ENCODE measurements around the gene TMEM164.
A peak's percentile ranks its signal among the peaks of the same experiment; 100 is the strongest.
"Not testable (repeated sequence)": the region's sequence is repeated elsewhere in the genome, so short reads cannot be mapped to it uniquely, and the experiment has no call there.

The TMEM164 gene

DNA sequence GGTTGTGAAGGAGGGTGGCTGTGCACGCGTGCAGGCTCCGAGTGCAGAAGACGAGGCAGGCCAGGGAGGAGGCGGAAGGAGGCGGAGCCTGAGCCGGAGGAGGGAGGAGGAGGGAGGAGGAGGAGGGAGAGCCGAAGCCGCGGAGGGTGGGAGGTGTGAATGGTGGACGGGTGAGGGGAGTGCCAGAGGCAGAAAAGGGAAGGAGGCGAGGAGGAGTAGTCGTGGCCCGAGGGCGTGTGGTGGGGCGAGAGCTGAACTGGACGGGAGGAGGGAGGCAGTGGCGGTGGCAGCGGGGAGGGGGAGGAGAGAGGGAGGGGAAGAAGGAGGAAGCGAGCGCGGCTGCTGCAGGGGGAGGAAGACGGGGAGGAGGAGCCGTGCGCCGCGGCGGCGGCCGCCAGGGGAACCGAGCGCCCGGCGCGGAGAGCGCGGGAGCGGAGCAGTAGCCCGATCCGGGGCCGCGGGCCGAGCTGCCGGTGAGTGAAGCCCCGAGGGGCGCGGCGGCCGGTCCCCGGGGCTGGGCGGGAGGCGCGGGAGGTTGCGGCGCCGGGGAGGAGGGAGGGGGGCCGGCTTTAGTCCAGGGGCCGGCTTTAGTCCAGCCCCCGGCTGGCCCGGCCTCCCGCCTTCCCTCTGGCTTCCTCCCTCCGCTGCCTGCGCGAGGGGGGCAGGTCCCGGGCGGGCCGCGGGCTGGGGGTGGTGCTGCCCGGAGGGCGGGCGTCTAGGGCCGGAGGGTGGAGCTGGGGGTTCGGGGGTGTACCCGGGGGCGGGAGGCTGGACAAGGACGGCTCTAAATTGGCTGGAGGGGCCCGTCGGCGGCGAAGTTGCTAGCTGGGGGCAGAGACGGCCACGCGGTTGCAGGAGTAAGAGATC lies at the start of gene TMEM164:
TMEM164 (plus strand) TSS at position 815 of the 867 bp plus-strand sequence. CDS start 661 bp downstream, outside the sequence.
- DNase-seq: peak; percentile 72

DNA sequence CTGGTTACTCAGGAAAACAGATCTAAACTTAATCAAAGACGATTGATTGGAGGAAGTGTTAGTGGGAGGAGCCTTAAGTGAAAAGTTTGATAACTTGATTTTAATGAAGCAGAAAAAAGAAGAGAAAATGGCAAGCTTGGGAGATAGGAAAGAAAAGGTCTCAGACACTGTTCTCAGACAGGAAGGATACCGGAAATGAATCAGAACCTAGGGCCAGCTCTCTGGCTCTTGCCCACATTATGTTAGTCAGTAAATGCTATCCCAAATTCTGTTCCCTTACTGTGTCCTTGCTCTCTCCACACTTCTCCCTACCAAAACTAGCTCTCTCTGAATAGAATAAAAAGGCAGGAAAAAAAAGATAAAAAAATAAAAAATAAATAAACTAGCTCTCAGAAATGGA lies 48.6 kb upstream of the TMEM164 start:
- no peak for DNase-seq

DNA sequence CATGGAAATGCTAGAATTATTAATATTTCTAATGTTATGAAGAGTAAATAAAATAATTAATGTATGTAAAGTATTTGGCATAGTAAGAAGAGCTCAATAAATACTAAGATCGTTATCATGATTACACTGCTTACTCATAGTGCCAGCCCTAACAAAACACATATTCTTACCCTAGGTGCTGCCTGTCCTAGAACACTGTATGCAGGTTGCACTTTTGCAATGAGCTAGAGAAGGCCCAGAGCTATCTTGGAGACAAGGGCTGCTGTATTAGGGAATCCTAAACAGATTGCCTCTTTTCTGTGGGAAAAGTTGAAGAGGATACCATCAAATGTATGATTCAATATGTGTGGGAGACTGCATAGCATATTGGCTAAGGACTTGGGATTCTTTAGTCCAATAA lies 48.0 kb upstream of the TMEM164 start:
- DNase-seq: no peak

DNA sequence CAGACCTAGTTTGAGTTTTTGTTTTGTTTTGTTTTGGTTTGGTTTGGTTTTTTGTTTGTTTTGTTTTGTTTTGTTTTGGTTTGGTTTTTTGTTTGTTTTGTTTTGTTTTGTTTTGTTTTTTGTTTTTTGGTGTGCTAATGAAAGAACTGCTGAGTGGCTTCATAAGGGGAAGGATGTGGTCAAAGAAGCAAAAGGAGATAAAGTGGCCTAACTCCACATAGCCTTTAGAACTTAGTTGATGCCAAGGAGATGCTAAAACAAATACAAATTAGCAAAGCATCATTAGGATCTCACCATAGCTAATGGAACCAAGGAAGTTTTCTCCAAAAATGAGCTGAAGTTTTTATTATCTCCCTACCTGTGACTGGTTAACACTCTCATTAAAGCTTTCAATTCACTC lies 44.6 kb upstream of the TMEM164 start:
- no peak for DNase-seq

DNA sequence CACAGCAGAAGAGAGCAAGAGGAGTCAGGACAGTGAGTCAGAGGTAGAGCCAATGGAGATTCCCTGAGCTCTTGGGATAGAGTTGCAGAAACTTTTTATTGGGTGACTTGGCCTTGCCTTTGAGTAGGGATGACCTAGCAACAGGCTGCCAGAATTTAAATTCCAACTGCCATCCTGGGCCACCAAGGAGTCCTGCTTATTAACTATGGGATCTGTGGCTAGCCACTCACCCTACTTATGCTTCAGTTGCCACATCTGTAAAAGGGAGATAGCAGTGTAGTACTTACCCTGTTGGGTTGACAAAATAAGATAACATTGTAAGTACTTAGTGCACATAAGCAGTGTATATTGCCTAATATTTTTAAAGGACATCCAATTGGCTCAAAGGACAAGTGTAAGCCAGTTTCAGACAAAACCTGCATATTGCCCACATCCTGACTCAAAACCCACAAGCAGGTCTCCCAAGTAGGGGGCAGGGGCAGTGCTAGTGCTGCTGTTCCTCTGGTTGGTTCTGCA lies 43.5 kb upstream of the TMEM164 start:
- DNase-seq: no peak

DNA sequence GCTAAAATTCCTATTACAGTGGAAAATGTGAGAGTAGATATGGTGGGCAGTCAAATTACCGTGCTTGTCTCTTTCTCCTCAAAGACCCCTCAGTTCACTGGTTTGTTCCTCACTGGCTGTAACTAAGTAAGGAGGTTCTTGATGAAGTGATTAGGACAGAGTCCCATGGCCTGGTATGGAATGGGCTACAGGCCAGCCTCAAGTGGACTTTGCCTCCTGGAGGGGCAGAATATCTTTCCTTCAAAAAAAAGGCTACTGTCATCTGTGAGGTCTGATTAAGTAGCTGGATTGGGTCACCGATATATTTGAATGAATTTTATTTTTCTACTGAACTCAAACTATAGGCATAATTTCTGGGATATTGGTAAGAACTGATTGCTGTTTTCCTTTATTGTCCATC lies 38.5 kb upstream of the TMEM164 start:
- no peak for DNase-seq

DNA sequence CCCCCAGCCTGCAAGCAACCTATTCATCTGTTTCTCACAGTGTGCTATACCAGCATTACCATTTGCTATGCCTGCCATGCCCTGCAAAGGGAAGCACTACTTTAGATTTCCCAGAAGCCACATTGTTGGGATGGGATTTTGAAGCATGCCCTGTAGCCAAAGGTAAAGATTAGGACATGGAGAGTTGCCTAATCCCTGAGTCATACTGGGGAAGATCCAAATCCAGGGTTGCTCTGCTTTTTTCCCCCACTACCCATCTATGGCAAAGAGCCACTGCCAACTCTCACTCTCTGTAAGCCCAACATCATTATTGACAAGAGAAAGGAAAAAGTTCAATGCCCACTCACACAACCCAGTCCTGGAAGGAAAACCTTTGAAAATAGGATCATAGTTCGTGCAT lies 36.7 kb upstream of the TMEM164 start:
- no peak for DNase-seq

DNA sequence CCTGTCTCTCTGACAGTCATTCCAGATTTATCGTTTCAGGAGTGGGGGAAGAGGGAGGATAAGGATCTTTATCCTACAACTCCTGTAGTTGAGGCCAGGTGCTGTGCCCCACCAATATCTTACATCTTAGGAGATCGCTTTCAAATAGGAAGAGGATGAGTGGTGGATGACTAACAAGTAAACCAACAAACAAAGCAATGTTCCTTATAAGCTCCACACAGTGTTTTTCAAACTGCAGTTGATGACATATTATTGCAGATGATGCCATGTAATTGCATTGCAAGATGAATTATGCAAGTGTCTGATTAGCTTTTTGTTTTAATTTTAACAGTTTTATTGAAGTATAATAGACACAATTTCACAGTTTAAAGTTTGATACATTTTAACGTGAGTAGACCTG lies 35.8 kb upstream of the TMEM164 start:
- no peak for DNase-seq

DNA sequence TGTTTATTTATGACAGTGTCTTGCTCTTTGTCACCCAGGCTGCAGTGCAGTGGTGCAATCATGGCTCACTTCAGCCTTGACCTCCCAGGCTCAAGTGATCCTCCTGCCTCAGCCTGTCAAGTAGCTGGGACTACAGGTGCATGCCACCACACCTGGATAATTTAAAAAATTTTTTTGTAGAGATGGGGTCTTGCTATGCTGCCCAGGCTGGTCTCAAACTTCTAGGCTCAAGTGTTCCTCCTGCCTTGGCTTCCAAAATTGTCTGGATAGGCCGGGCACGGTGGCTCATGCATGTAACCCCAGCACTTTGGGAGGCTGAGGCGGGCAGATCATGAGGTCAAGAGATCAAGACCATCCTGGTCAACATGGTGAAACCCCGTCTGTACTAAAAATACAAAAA lies 32.1 kb upstream of the TMEM164 start:
- not testable (repeated sequence) for DNase-seq

DNA sequence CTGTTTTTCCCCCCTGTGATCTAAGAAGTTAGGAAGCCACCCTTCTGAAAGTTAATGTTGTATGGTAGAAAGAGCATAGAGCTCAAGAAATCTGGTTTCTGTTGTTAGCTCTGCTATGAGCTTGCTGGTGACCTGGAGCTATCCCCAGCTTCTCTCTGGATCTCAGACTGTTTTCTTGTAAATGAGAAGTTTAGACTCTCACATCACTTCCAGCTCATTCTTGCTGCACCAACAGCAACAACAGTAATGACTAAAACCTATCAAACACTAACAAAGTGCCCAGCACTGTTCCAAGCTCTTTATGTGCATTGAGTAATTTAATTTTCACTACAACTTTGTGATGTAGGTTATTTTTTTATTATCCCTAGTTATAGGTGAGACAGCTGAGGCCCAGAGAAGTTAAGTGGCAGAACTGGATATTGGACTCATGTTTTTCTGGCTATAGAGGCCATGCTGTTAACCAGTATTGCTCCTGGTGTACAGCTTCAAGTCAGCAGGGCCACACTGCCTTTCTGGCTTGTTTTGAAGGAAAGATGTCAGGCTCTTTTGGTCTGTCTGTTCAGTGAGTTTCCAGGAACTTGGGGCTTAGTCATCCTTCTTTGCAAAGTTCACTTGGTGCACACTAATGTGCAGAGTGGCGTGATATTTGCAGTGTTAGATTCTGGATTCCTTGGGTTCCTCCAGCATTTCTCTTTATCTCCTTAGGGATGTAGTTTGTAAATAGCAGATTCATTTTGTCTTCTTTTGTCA lies 27.8 kb upstream of the TMEM164 start:
- no peak for DNase-seq

DNA sequence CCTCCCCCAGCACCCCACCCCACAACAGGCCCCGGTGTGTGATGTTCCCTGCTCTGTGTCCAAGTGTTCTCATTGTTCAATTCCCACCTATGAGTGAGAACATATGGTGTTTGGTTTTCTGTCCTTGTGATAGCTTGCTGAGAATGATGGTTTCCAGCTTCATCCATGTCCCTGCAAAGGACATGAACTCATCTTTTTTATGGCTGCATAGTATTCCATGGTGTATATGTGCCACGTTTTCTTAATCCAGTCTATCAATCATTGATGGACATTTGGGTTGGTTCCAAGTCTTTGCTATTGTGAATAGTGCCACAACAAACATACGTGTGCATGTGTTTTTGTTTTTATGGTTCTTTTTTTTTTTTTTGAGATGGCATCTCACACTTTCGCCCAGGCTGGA lies 17.7 kb upstream of the TMEM164 start:
- DNase-seq: not testable (repeated sequence)

DNA sequence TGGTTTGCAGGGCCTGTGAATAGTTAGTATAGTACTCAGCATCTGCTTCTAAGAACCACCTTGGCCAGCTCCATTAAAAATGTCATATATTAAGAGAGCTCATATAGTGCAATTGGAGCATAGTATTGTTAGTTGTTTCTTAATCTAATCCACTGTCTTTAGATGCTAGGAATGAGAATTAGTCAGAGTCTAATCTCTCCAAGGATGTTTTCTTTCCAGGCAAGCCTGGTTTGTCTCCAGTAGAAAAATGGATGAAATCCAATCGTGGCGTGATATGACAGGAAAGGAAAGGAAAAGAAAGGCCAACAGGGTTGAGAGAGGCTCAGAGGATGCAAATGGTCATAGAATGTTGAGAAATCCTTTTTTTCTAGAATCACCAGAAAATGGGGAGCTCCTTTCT lies 15.0 kb upstream of the TMEM164 start:
- DNase-seq: no peak

DNA sequence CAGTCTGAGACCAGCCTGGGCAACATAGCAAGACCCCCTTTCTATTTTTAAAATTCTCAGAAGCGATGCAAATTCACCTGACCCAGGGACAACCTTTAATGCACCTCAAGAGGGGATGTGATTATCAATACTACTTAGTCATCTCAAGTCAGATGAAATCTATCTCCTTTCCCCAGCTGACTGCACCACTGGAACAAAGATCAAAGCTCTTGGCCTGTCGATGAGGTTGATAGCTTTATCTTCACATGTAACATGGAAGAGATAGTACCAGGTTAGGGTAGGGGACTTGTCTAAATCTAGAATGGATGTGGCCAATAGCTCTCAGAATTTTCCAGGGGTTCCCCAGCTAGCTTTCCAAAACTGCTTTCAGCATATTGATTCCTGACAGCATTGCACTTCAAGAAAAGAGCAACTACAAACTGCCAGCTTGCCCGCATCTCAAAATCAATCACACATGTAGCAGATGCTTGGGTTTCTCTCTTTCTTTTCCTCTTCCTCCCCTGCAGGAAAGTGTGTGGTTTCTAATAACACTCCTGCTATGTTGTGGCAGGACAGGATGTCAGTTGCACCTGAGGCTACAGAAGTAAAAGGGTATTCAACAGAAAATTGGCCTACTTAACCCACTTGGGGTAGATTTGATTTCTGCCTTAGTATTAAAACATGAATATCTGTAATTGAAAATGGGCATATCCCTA lies 12.2 kb upstream of the TMEM164 start:
- DNase-seq: no peak

DNA sequence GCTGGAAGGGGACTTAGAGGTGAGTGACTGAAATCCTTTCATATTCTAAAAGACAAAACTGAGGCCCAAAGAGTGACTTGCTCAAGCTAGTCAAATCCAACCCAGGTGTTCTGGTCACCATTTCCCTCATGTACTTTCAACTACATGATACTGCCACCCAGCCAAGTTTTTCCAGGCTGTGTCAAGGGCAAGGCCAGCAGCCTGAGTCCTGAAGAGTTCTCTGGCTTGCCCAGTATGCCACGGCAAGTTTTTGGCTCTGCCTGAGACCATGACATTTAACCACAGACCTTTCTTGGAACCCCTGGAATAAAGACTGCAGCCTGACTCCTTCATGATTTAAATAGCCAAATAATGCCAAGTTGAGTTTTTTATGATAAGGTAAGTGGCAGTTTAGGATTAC lies 10.7 kb upstream of the TMEM164 start:
- no peak for DNase-seq

DNA sequence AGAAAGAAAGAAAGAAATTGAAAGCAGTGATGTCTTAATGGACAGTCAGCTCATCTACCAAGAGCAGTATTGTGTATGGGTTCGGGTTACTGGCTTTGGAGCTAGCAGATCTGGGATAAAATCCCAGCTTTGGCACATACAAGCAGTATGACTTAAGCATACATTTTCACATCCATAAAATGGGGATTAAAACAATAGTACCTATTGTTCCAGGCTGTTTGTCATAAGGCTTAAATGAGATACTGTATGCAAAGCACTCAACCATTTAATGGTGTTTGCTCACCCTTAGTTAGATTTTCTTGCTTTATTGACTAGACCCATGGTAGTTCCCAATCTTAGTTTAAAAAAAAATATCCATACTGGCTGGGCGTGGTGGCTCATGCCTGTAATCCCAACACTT lies 7.8 kb upstream of the TMEM164 start:
- no peak for DNase-seq

DNA sequence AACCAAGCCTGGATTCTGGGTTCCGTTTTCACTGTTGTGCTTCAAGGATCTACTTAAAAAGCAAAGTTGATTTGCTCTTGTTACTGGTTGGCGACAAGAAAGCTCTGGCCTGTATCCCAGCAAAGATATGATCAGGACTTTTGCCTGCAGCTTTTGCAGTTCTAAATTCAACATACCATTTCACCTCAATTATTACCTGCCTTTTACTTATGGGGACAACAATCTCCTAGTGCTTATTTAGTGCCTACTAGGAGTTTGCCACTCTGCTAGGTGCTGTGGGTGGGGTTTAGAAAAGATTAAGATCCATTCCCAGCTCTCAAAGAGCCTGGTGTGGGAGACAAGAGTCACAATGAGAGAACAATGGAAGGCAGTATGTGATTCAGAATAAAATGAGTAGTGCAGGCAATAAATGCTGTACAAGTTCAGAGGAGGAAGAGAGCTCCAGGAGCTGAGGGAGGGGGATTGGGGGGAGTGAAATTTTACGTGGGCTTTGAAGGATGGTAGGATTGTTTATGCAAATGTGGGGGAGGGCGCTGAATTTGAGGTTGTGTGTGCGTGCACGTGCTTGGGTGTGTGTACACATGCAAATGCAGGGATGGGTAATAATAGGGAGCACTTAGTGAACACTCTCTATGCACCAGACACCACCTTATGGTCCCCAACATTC lies 5.0 kb upstream of the TMEM164 start:
- DNase-seq: no peak

DNA sequence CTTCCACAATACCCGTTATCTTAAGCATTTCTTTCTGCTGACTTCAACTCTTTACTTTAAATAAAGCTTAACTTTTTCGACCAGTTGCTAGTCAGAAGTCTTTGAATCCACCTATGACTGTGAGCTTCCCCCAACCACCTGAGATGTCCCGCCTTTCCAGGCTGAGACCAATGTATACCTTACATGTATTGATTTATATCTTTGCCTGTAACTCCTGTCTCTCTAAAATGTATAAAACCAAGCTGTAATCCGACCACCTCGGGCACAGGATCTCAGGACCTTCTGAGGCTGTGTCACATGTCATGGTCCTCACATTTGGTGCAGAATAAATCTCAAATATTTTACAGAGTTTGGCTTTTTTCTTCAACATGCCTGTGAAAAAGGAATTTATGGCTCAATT lies 2.9 kb upstream of the TMEM164 start:
- no peak for DNase-seq

DNA sequence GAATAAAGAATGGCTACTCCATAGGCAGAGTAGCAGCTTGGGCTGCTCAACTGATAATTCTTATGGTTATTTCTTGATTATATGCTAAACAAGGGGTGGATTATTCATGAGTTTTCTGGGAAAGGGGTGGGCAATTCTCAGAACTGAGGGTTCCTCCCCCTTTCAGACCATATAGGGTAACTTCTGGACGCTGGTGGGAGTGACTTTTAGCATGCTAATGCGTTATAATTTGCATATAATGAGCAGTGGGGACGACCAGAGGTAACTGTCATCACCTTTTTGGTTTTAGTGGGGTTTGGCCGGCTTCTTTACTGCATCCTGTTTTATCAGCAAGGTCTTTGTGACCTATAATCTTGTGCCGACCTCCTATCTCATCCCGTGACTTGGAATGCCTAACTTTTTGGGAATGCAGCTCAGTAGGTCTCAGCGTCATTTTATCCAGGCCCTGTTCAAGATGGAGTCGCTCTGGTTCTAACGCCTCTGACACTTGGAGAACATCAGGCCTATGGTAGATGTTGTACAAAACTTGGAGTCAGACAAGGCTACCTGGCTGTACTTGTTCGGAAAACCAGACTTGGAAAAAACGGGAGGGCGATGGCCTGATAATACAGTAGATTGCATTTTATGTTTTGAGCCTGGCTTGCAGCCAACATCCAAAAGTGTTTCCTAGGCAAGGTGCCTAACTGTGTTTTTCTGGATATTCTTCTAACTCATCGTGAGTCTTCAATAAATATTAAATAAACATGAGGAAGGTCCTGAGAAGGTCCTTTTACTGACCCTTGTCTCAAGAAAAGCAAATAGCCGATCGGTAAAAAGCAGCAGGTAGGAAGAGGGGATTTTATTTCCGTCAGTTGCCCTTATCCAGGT lies 1.8 kb upstream of the TMEM164 start:
- no peak for DNase-seq

DNA sequence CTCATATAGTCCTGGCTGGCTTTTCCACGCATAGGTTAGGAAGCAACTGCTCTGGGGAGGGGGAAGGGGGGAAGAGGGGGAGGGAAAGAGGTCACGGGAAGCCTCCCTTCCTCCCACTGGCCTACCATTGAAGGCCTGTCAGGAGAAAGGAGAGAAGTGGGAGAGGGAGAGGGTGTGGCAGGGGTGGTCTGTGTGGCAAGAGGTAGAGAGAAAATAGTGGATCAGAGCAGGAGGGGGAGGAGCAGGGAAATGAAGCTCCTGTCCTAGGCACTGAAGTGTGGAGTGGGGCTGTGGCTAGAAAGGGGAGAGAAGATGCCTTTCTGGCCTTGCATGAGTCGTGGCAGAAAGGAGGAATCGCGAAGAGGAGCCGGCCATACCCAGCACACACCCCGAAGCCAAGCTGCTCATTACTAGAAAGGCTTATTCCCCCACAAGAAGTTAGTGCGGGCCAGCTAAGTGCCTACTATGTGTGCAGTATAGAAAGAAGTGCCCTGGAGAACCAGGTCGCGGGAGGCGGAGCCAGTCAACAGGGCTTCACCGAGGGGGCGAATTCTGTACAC lies 1.1 kb upstream of the TMEM164 start:
- no peak for DNase-seq

DNA sequence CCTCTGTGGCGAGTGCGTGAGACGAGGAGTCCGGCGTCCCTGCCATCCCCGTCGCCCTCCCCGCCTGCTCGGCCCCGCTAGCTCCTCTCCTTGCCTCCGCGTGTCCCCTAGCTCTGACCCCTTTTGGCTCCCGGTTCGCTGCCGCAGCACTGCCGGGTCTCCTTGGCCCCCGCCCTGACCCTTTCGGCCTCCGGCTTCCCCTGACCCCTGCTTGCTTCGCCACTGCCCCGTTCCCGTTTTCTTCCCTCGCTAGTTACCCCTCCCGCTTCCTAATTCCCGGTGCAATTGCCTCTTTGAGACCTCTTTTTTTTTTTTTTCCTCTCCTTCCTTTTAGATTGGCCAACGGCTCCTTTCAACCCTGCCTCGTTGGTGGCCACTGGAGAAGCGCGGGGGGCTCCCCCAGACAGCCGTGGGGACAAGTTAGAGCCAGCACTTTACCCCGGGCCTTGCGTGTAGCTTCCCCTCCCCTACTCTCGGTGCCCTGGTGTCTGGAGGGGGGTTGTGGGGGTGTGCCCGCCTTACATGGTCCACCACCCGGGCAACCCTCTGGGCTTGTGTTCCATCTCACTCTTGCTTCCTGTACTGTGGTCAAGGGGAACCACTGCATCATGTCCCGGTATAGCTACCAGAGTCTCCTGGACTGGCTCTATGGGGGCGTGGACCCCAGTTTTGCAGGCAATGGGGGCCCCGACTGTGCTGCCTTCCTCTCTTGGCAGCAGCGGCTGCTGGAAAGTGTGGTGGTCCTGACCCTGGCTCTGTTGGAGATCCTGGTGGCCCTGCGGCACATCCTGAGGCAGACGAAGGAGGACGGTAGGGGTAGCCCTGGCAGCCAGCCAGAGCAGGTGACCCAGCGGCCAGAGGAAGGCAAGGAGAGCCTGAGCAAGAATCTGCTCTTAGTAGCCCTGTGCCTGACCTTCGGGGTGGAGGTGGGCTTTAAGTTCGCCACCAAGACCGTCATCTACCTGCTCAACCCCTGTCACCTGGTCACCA lies 548 bp downstream of the TMEM164 start:
- DNase-seq: no peak
